Measurements from ENCODE around the gene LMAN2L.

Gene LMAN2L

GRCh38 chr2:96690306-96691021, 49.4 kb downstream of the LMAN2L start:
- no peak for DNase-seq (ENCODE audit: low spot score)
- TF ChIP-seq CTCF (IDR thresholded peaks at IDR 0.05; ENCODE audit: extremely low read depth, insufficient read depth, missing control alignments), result no peak
- in situ Hi-C loops (cut with MboI; ENCODE audit: low pct_unique_long_range_greater_than_20kb, low sequenced_read_pairs, unreplicated experiment), result no loop called here

GRCh38 chr2:96689431-96689991, 50.4 kb downstream of the LMAN2L start:
- DNase-seq (ENCODE audit: low spot score), result no peak
- in situ Hi-C loops (cut with MboI; ENCODE audit: low pct_unique_long_range_greater_than_20kb, low sequenced_read_pairs, unreplicated experiment), result no loop called here
- TF ChIP-seq CTCF (IDR thresholded peaks at IDR 0.05; ENCODE audit: extremely low read depth, insufficient read depth, missing control alignments), result no peak

GRCh38 chr2:96688649-96689430, 51.0 kb downstream of the LMAN2L start:
- TF ChIP-seq CTCF (IDR thresholded peaks at IDR 0.05; ENCODE audit: extremely low read depth, insufficient read depth, missing control alignments), result no peak
- no peak for DNase-seq (ENCODE audit: low spot score)
- in situ Hi-C loops (cut with MboI; ENCODE audit: low pct_unique_long_range_greater_than_20kb, low sequenced_read_pairs, unreplicated experiment), result no loop called here

- no peak for TF ChIP-seq CTCF (IDR thresholded peaks at IDR 0.05; ENCODE audit: extremely low read depth, insufficient read depth, missing control alignments)
- in situ Hi-C loops (cut with MboI; ENCODE audit: low pct_unique_long_range_greater_than_20kb, low sequenced_read_pairs, unreplicated experiment), result no loop called here
- no peak for DNase-seq (ENCODE audit: low spot score)
Observed at GRCh38 chr2:96687711-96688640, 51.9 kb downstream of the LMAN2L start.

GRCh38 chr2:96687266-96687665, 52.6 kb downstream of the LMAN2L start:
- in situ Hi-C loops (cut with MboI; ENCODE audit: low pct_unique_long_range_greater_than_20kb, low sequenced_read_pairs, unreplicated experiment), result no loop called here
- DNase-seq (ENCODE audit: low spot score), result no peak
- no peak for TF ChIP-seq CTCF (IDR thresholded peaks at IDR 0.05; ENCODE audit: extremely low read depth, insufficient read depth, missing control alignments)

All from GM13977 (cell line).